Sciatic nerve (tissue), 2 donors: ENCODE data around the gene FNIP2. TPM values are rescaled to one million over a fixed set of nuclear protein-coding genes. Genes with fewer than 3 reads are reported as not detected.
A peak's percentile ranks its signal among the peaks of the same experiment; 100 is the strongest.

Experiments used
- ATAC-seq: fragments of 200-7000 bp; cut with Tn5 transposase; one replicate; pipeline ENCODE4 v1.9.1; 2020; ENCODE audit warnings: mild to moderate bottlenecking, moderate library complexity
- DNase-seq: peaks from one replicate; pipeline ENCODE4 v3.0.0-alpha.2; 2020; ENCODE audit warnings: low spot score
- intact Hi-C: fragments of 100-400 bp; cut with DNase I; formaldehyde crosslinking; loops from one replicate; pipeline ENCODE4 v1.14.2; 2022
- total RNA-seq: library from RNA; stranded (reverse); fragmentation: NEBNext Ultra II Directional; extraction: Animal tissue kit (Norgen Biotek cat#: 25700); gene quantifications from one replicate; pipeline ENCODE4 v1.2.1, GENCODE V29; 2021
- donor health status: DM: no; HTN: no; CAD: no.
- donor health status: DM: no; HTN: no; CAD: no.

Gene FNIP2
- total RNA-seq, 1 donor from 2014 or later: 48.7 TPM

DNA sequence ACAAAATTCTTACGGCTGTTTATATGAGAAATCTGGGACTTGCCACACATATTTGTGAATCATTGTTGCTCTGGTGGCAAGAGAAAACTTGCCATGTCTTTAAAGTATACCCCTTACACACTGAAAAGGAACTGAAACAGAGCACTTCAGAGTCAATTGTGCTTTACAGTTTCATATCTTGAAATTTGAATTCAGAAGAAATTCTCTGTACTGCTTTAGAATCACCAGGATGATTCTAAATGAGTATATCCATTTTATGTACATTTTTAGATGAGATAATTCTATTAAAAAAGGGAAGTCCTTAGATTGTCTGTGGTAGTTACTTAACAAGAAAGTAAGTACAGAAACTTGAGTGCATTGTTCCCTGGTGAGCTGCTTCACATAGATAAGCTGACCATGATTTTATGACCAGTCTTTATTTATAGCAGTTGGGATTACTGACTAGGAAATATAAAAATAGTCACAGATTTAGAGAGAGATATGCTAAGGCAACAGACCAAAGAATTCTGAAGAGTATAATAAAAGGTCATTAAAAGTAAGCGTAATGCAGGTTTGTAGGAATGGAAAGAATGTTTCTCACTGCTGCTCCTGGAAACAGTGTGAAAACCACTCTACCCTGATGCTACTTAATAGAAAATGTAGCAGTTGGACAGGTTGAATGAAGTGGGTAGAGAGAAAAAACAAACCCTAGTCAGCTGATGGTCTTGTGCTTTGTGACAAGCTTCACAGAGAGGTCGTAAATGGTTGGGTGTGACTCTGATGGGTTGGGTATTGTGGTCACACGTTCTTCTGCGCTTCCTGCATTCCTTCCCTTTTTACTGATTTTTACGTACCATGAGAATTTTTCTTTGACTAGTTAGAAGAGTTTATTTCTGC lies 41.0 kb downstream of the FNIP2 start:
- DNase-seq (no peak), ATAC-seq (peak; percentile 92)
- intact Hi-C loops: no loop called here

DNA sequence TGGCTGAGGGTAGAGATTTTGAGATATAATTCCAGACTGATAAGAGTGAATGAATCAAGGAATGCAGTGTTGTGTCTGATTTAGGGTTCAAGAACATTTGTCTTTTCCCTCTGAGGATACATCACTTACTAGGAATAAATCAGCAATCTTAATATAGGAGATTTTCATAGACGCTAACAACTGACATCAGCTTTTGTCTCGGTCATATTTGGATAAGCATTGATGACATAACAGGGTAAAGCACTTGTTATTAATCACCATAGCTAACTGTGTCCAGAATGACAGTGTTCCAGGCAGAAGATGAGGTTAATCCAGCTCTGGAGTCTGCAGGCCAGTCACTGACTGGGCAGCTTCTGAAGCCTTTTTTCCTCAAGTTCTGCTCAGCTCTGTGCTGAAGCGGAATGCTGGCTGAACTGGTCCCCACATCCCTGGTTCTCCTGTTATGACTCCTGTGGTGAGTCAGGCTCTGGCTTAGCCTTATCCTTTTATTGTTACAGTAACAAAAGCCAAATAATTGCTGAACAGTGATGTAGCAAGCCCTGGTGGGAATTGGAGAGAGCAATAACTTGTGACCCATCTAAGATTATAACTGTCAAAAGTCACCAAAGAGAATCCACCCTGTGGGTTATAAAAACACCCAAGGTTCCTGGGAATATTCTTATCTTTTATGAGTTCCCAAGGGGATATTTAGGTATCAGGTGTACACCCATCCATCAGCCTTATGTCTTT lies 41.8 kb downstream of the FNIP2 start:
- peak; percentile 67 for DNase-seq
- ATAC-seq: peak; percentile 89
- intact Hi-C loops: no loop called here

GRCh38 chr4:158811216-158811540 lies 42.4 kb downstream of the FNIP2 start:
- no peak for DNase-seq
- intact Hi-C loops: no loop called here

DNA sequence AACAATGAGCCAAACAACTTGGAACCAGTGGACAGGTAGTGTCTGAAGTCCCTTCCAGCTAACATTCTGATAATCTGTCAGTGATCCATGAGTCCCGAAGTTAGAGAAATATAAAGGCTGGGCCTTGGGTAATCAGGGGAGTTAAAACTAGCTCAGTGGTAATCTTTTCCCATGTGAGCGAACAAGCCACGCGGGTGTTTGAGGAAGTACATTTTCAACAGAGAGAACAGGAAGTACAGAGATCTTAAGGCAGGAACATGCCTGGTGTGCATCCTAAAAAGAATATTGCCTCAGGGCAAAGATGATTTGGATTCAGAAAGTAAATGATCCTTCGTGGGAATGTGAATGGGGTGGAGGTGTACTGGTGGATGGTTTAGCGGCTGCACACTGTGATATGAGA lies 42.9 kb downstream of the FNIP2 start:
- intact Hi-C loops: no loop called here
- no peak for DNase-seq
- ATAC-seq: peak; percentile 44

More at GRCh38 chr4:158811216-158811540, 42.4 kb downstream of the FNIP2 start:
- ATAC-seq: peak; percentile 43

- DNase-seq (no peak), ATAC-seq (no peak)
- intact Hi-C loops: no loop called here
Measured at GRCh38 chr4:158812133-158812532, 43.3 kb downstream of the FNIP2 start.

DNA sequence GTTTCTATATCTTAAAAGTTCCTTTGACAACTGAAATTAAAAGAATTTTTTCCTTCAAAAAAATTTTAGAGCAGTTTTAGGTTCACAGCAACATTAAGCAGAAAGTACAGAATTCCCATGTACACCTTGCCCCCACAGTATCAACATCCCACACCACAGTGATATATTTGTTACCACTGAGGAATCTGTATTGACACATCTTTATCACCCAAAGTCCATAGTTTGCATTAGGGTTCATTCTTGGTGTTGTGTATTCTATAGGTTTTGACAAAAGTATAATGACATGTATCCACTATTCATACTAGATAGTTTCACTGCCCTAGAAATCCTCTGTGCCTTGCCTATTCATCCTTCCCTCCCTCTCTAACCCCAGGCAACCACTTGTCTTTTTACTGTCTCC lies 43.7 kb downstream of the FNIP2 start:
- ATAC-seq (no peak), DNase-seq (no peak)
- intact Hi-C loops: no loop called here

- no peak for DNase-seq
- intact Hi-C loops: no loop called here
- ATAC-seq: no peak
Measured at GRCh38 chr4:158813113-158813512, 44.3 kb downstream of the FNIP2 start.

- intact Hi-C loops: no loop called here
- ATAC-seq (no peak), DNase-seq (no peak)
Measured at GRCh38 chr4:158814207-158814606, 45.4 kb downstream of the FNIP2 start.

GRCh38 chr4:158814636-158815330 lies 46.0 kb downstream of the FNIP2 start:
- DNase-seq (no peak), ATAC-seq (no peak)
- intact Hi-C loops: no loop called here

GRCh38 chr4:158816955-158817354 lies 48.1 kb downstream of the FNIP2 start:
- no peak for DNase-seq
- intact Hi-C loops: no loop called here
- ATAC-seq: no peak

GRCh38 chr4:158817562-158818296 lies 48.9 kb downstream of the FNIP2 start:
- intact Hi-C loops: no loop called here
- ATAC-seq (peak; percentile 27), DNase-seq (no peak)

- DNase-seq (no peak), ATAC-seq (no peak)
- intact Hi-C loops: no loop called here
Measured at GRCh38 chr4:158818560-158819140, 49.8 kb downstream of the FNIP2 start.

GRCh38 chr4:158819942-158820786 lies 51.3 kb downstream of the FNIP2 start:
- no peak for DNase-seq
- intact Hi-C loops: no loop called here
- no peak for ATAC-seq

DNA sequence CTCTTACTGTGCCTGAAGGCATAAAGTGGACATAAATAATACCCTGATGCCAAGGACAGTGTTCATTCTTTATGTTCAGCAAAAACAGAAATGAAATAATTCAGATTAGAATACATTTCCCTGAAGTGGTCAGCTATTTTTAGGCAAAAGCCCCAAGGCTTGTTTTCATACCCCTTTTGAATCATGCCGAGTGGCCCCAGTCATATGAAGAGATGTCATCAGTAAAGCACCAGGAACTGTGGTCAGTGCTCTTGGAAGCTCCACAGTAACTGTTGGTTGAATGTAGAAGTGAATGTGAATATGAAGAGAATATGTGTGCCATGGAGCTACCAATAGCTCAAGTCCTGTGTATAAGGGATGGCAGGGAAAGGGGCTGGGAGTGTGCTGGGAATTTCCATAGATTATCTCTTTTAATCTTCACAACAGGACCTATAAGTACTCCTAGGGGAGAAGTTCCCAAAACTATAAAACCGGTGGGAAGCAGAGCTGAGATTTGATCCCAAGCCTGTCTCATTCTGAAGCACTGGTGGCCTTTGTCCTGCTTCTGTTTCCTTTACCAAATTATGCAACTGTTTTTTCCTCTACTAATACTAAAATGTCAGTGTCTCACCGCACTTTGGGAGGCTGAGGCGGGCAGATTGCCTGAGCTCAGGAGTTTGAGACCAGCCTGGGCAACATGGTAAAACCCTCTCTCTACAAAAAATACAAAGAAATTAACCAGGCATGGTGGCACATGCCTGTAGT lies 52.6 kb downstream of the FNIP2 start:
- ATAC-seq (no peak), DNase-seq (no peak)
- intact Hi-C loops: no loop called here

GRCh38 chr4:158822348-158822747 lies 53.5 kb downstream of the FNIP2 start:
- DNase-seq (no peak), ATAC-seq (no peak)
- intact Hi-C loops: no loop called here

DNA sequence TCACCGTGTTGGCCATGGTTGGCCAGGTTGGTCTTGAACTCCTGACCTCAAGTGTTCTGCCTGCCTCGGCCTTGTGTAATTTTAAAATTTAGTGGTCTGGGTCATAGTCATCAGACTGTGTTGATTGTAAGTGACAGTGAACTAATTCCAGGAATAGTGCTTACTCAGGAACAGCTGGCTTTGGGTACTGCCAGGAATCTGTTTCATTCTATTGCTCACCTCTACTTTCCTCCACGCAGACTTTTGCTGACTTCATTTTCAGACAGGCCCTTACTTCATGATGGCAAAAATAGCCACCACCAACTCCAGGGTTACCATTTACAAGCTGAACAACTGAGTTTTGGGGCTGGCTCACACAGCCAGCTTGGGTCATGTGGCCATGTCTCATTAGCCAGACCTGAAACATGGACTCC lies 54.6 kb downstream of the FNIP2 start:
- no peak for DNase-seq
- ATAC-seq: no peak
- intact Hi-C loops: no loop called here
